Tibial artery (tissue), 4 donors: Measurements from ENCODE around the gene VPS11.
A peak's percentile ranks its signal among the peaks of the same experiment; 100 is the strongest.
"Not testable (repeated sequence)": the region's sequence is repeated elsewhere in the genome, so short reads cannot be mapped to it uniquely, and the experiment has no call there.

ENCODE experiments used
- DNase-seq, 2 donors: peaks; one replicate each; pipeline ENCODE4 v3.0.0-alpha.2; 2019
- H3K27ac ChIP-seq, 2 donors: fragments of 200-600 bp; sonication (generic) in 1 of 2; 1 replicate in 1 of 2; 2 replicates in 1 of 2; pipeline ENCODE4 v1.5.1; 2018 to 2019; ENCODE audit warnings: mild to moderate bottlenecking in 1 of 2
- H3K27me3 ChIP-seq, 2 donors: fragments of 200-600 bp; sonication (generic) in 1 of 2; one replicate each; pipeline versions ENCODE4 v1.5.1 to v1.6.0; 2016 to 2019
- H3K36me3 ChIP-seq, 3 donors: fragments of 200-600 bp; sonication (generic) in 2 of 3; one replicate each; pipeline ENCODE4 v1.5.1; 2016 to 2019; ENCODE audit warnings: mild to moderate bottlenecking in 2 of 3
- H3K4me1 ChIP-seq, 4 donors: fragments of 200-600 bp; sonication (generic) in 2 of 4; 1 replicate in 3 of 4; 2 replicates in 1 of 4; pipeline ENCODE4 v1.5.1; 2016 to 2019
- H3K4me3 ChIP-seq, 2 donors: fragments of 200-600 bp; sonication (generic) in 1 of 2; 1 replicate in 1 of 2; 2 replicates in 1 of 2; pipeline ENCODE4 v1.5.1; 2018 to 2019; ENCODE audit warnings: mild to moderate bottlenecking in 2 of 2
- H3K9me3 ChIP-seq, 3 donors: fragments of 200-600 bp; sonication (generic) in 1 of 3; one replicate each; pipeline ENCODE4 v1.5.1; 2016 to 2019
- CTCF ChIP-seq, 2 experiments: fragments of 200-600 bp in 1 of 2; fragments of 450-650 bp in 1 of 2; IDR thresholded peaks; one replicate each; pipeline ENCODE4 v1.5.1; 2017 to 2019; ENCODE audit warnings: antibody characterized with exemption in 2 of 2, mild to moderate bottlenecking in 1 of 2, moderate library complexity in 1 of 2
- intact Hi-C: fragments of 100-400 bp; cut with DNase I; formaldehyde crosslinking; loops from one replicate; pipeline ENCODE4 v1.15.0; 2023; ENCODE audit warnings: low total_unique reads

Gene VPS11

GRCh38 chr11:119030329-119031047 is 37.1 kb upstream of the VPS11 start, which contains the start of gene SLC37A4:
Gene SLC37A4, minus strand, starts transcription at chr11:119030877.
- peak; percentile 98 to 99 for DNase-seq
- Histone ChIP-seq H3K27ac (peak within 1 kb of the TSS; percentile 78 to 80), H3K9me3 (no peaks in the 10 kb centered on the region), H3K4me3 (peak within 1 kb of the TSS; percentile 74 to 91), H3K27me3 (no peaks in the 10 kb centered on the region), H3K4me1 (peaks cover 0 to 18% (median 10%) of the 10 kb centered on the region in 4 donors), H3K36me3 (peaks cover 0 to 24% (median 0%) of the 10 kb centered on the region in 3 donors)
- intact Hi-C loops: no loop called here
- peak; percentile 80 to 92 for TF ChIP-seq CTCF (IDR thresholded peaks at IDR 0.05)

- no peak for DNase-seq
- Histone ChIP-seq H3K36me3 (peaks cover 0 to 11% (median 0%) of the 10 kb centered on the region in 3 donors), H3K9me3 (no peaks in the 10 kb centered on the region), H3K27ac (no peak overlapping the region), H3K4me3 (no peak overlapping the region), H3K4me1 (peaks cover 0 to 18% (median 10%) of the 10 kb centered on the region in 4 donors), H3K27me3 (no peaks in the 10 kb centered on the region)
- intact Hi-C loops: no loop called here
- TF ChIP-seq CTCF (IDR thresholded peaks at IDR 0.05): no peak
Measured at GRCh38 chr11:119031912-119032280, 35.7 kb upstream of the VPS11 start.

- H3K27me3 ChIP-seq, H3K4me3 ChIP-seq, H3K36me3 ChIP-seq, H3K27ac ChIP-seq, intact Hi-C loops, H3K9me3 ChIP-seq, DNase-seq: not testable (repeated sequence)
- H3K4me1 ChIP-seq: peaks cover 0 to 18% (median 10%) of the 10 kb centered on the region in 4 donors
Measured at GRCh38 chr11:119033421-119033820, 34.2 kb upstream of the VPS11 start.

- TF ChIP-seq CTCF (IDR thresholded peaks at IDR 0.05): no peak
- Histone ChIP-seq H3K4me1 (peaks cover 0 to 10% (median 6%) of the 10 kb centered on the region in 4 donors), H3K4me3 (no peak overlapping the region), H3K27ac (no peak overlapping the region), H3K27me3 (no peaks in the 10 kb centered on the region), H3K9me3 (no peaks in the 10 kb centered on the region), H3K36me3 (no peaks in the 10 kb centered on the region)
- intact Hi-C loops: no loop called here
- DNase-seq: no peak
Measured at GRCh38 chr11:119034813-119035212, 32.8 kb upstream of the VPS11 start.

- Histone ChIP-seq H3K9me3 (no peaks in the 10 kb centered on the region), H3K27ac (no peak overlapping the region), H3K27me3 (no peaks in the 10 kb centered on the region), H3K4me1 (no peaks in the 10 kb centered on the region), H3K4me3 (no peak overlapping the region), H3K36me3 (no peaks in the 10 kb centered on the region)
- intact Hi-C loops: no loop called here
- no peak for DNase-seq
- TF ChIP-seq CTCF (IDR thresholded peaks at IDR 0.05): no peak
Measured at GRCh38 chr11:119038884-119039283, 28.7 kb upstream of the VPS11 start.

GRCh38 chr11:119039471-119039870 is 28.1 kb upstream of the VPS11 start:
- intact Hi-C loops: not testable (repeated sequence)

More at GRCh38 chr11:119039471-119039870, 28.1 kb upstream of the VPS11 start:
- H3K27me3 ChIP-seq, H3K27ac ChIP-seq, H3K9me3 ChIP-seq, H3K4me1 ChIP-seq, DNase-seq, H3K36me3 ChIP-seq, H3K4me3 ChIP-seq: not testable (repeated sequence)
